Loucy (cell line): ENCODE data around the gene CCDC148.

ENCODE experiments used
- CTCF ChIP-seq: fragments of 200-600 bp; sonication (generic); conservative IDR thresholded peaks from 2 replicates; pipeline ENCODE4 v1.5.1; 2014; ENCODE audit warnings: mild to moderate bottlenecking, antibody characterized with exemption, low read length
- EZH2phosphoT487 ChIP-seq: fragments of 200-600 bp; IDR thresholded peaks from 2 replicates; pipeline ENCODE4 v1.6.1; 2018; ENCODE audit warnings: antibody characterized with exemption, mild to moderate bottlenecking, moderate library complexity, borderline replicate concordance

DNA sequence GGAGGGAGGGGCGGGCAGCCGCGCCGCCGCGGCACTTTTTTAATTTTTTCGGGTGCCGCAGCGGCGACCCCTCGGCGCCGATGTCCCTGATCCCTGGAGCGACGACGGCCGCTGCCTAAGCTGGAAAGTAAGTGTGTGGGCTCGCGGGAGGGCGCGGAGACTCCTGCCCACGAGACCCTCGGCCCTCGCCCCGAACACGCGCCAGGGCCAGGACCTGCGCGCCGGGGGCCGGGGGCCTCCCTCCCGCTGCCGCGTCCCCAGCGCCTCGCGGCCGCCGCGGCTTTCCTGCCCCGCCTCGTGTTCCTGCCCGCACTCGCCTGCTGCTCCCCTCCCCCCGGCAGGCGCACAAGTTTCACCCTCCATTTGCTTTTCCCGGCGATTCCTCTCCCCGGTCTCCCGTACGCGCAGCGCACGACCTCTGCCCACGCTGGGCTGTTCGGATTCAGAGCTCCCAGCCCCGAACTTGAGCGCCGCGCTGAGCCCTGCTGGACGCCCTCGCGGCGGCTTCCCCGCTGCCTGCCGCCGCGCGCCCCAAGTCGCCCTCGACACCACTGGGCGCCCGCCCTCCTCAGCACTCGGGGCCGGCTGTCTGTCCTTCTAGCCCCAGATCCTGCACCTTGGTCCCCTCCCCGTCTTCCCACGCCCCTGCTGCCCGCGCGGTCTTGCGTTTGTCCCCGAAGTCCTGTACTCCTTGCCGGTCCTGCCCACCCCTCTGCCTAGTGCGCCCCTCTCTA, 706 bp upstream of the CCDC148 start:
- TF ChIP-seq CTCF, result no peak
- TF ChIP-seq EZH2phosphoT487, result no peak
